ENCODE data around the gene FAM83C.

DNA sequence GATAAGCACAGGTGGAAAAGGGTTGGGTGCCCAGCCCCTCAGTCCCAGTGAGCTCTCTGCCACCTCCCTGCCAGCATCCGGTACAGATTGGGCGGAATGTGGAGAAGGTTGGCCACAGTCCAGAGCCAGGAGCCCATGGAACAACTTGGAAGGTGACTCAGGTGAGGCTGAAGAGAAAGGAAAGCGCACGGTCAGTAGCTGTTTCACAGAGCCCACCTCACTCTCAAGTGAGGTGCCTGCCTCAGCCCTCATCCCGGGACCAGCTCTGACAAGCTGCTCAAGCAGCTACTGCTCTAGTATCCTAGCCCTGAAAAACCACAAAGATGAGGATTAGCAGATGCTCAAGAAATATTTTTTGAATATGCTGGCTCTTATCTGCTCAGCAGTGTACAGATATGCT is 13.2 kb downstream of the FAM83C start:
- TF ChIP-seq, protein P1, sequence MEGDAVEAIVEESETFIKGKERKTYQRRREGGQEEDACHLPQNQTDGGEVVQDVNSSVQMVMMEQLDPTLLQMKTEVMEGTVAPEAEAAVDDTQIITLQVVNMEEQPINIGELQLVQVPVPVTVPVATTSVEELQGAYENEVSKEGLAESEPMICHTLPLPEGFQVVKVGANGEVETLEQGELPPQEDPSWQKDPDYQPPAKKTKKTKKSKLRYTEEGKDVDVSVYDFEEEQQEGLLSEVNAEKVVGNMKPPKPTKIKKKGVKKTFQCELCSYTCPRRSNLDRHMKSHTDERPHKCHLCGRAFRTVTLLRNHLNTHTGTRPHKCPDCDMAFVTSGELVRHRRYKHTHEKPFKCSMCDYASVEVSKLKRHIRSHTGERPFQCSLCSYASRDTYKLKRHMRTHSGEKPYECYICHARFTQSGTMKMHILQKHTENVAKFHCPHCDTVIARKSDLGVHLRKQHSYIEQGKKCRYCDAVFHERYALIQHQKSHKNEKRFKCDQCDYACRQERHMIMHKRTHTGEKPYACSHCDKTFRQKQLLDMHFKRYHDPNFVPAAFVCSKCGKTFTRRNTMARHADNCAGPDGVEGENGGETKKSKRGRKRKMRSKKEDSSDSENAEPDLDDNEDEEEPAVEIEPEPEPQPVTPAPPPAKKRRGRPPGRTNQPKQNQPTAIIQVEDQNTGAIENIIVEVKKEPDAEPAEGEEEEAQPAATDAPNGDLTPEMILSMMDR (IDR thresholded peaks at IDR 0.05), result no peak
- TF ChIP-seq EP300 (IDR thresholded peaks at IDR 0.05) (no peak), POLR2A (IDR thresholded peaks at IDR 0.05) (no peak)

Data from suprapubic skin (tissue), 3 donors.